Thoracic aorta (tissue), 2 donors: ENCODE measurements around the gene DCC. TPM values are rescaled to one million over a fixed set of nuclear protein-coding genes. Genes with fewer than 3 reads are reported as not detected.

Experiments
- ATAC-seq: fragments of 150-250 bp; one replicate; pipeline ENCODE4 v1.8.0; 2017; ENCODE audit warnings: low read depth; ENCODE audit not compliant: insufficient number of reproducible peaks, low FRiP score
- DNase-seq: peaks from one replicate; pipeline ENCODE4 v3.0.0-alpha.2; 2020; ENCODE audit warnings: low spot score
- H3K27ac ChIP-seq, 2 donors: fragments of 200-600 bp; sonication (generic); 1 replicate in 1 of 2; 2 replicates in 1 of 2; pipeline ENCODE4 v1.5.1; 2016; ENCODE audit warnings: mild to moderate bottlenecking in 2 of 2, moderate library complexity in 2 of 2
- H3K27me3 ChIP-seq: fragments of 200-600 bp; sonication (generic); replicated peaks from 2 replicates; pipeline ENCODE4 v1.6.0; 2016; ENCODE audit warnings: mild to moderate bottlenecking; ENCODE audit not compliant: insufficient read depth
- H3K36me3 ChIP-seq: fragments of 200-600 bp; sonication (generic); one replicate; pipeline ENCODE4 v1.5.1; 2016
- H3K4me1 ChIP-seq, 2 donors: fragments of 200-600 bp; sonication (generic); 1 replicate in 1 of 2; 2 replicates in 1 of 2; pipeline versions ENCODE4 v1.5.1 to v1.6.0; 2016; ENCODE audit warnings: low read depth in 2 of 2, mild to moderate bottlenecking in 1 of 2; ENCODE audit not compliant: control insufficient read depth in 1 of 2
- H3K4me3 ChIP-seq: fragments of 200-600 bp; sonication (generic); 2 replicates; pipeline ENCODE4 v1.5.1; 2016; ENCODE audit warnings: mild to moderate bottlenecking
- H3K9me3 ChIP-seq: fragments of 200-600 bp; sonication (generic); 2 replicates; pipeline ENCODE4 v1.5.1; 2016
- total RNA-seq, 2 donors: library from RNA; depleted of rRNA; stranded (reverse); fragments of >200 nt; gene quantifications; one replicate each; pipeline versions ENCODE4 v1.1.0 to v1.2.3, GENCODE V29; 2016
- TF ChIP-seq, protein P1 (sequence below): fragments of 200-600 bp; sonication (generic); IDR thresholded peaks from one replicate; pipeline ENCODE4 v1.5.1; 2019; ENCODE audit warnings: antibody characterized with exemption

DCC gene
- total RNA-seq, 2 donors from 2014 or later = not detected

- Histone ChIP-seq H3K27me3 (no peaks in the 10 kb centered on the region), H3K4me3 (no peak overlapping the region), H3K4me1 (no peaks in the 10 kb centered on the region), H3K9me3 (no peaks in the 10 kb centered on the region), H3K36me3 (no peaks in the 10 kb centered on the region), H3K27ac (no peak overlapping the region)
- TF ChIP-seq, protein P1, sequence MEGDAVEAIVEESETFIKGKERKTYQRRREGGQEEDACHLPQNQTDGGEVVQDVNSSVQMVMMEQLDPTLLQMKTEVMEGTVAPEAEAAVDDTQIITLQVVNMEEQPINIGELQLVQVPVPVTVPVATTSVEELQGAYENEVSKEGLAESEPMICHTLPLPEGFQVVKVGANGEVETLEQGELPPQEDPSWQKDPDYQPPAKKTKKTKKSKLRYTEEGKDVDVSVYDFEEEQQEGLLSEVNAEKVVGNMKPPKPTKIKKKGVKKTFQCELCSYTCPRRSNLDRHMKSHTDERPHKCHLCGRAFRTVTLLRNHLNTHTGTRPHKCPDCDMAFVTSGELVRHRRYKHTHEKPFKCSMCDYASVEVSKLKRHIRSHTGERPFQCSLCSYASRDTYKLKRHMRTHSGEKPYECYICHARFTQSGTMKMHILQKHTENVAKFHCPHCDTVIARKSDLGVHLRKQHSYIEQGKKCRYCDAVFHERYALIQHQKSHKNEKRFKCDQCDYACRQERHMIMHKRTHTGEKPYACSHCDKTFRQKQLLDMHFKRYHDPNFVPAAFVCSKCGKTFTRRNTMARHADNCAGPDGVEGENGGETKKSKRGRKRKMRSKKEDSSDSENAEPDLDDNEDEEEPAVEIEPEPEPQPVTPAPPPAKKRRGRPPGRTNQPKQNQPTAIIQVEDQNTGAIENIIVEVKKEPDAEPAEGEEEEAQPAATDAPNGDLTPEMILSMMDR = no peak
- ATAC-seq = no peak
- no peak for DNase-seq
Measured at GRCh38 chr18:53261241-53261640, 921.2 kb downstream of the DCC start.

GRCh38 chr18:53266850-53267249, 926.9 kb downstream of the DCC start:
- no peaks in the 10 kb centered on the region for H3K4me1 ChIP-seq
- no peak overlapping the region for H3K4me3 ChIP-seq
- TF ChIP-seq, protein P1 = no peak
- ATAC-seq (no peak), DNase-seq (no peak)
- no peaks in the 10 kb centered on the region for H3K36me3 ChIP-seq
- no peaks in the 10 kb centered on the region for H3K9me3 ChIP-seq
- H3K27me3 ChIP-seq = no peaks in the 10 kb centered on the region
- no peak overlapping the region for H3K27ac ChIP-seq

DNA sequence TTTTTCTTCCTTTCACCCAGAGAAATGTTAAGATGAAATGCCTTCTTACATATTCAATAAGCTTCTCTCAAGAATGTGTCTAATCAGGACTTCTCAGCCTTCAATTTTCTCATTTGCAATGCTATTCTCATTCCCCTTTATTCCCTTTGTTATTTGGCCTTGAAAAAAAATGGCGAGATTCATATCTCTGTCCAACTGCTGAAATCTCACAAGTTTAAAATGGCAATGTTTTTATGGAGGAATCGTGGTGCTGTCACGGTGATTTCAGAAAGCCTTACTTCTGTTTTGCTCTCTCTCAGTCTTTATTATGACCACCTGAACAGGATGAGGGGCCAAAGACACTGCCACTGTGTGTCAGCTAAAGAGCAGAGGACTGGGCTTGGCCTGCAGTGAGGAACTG, 928.5 kb downstream of the DCC start:
- Histone ChIP-seq H3K36me3 (no peaks in the 10 kb centered on the region), H3K27me3 (no peaks in the 10 kb centered on the region), H3K9me3 (no peaks in the 10 kb centered on the region), H3K4me1 (no peaks in the 10 kb centered on the region), H3K27ac (no peak overlapping the region), H3K4me3 (no peak overlapping the region)
- TF ChIP-seq, protein P1 = no peak
- DNase-seq (no peak), ATAC-seq (no peak)

DNA sequence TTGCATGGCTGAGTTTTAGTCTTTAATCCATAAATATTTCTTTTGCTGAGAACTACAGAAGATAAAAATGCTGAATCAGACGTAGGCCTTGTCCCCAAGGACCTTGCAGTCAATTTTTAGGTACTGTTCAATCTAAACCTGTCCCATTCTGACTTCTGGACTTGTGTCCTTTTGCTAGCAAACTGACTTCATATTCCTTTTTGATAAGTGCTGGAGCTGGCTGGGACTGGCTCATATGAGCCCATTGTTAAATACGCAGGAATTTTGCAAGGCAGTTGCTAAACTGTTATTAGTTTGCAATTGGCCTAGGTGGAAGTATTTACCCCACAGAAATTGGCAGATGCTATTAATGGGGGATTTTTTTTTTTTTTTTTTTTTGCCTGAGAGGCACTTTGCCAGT, 941.4 kb downstream of the DCC start:
- no peak for DNase-seq
- Histone ChIP-seq H3K27ac (no peak overlapping the region), H3K27me3 (no peaks in the 10 kb centered on the region), H3K4me1 (no peaks in the 10 kb centered on the region), H3K9me3 (no peaks in the 10 kb centered on the region), H3K4me3 (no peak overlapping the region), H3K36me3 (no peaks in the 10 kb centered on the region)
- no peak for ATAC-seq
- TF ChIP-seq, protein P1 = no peak

DNA sequence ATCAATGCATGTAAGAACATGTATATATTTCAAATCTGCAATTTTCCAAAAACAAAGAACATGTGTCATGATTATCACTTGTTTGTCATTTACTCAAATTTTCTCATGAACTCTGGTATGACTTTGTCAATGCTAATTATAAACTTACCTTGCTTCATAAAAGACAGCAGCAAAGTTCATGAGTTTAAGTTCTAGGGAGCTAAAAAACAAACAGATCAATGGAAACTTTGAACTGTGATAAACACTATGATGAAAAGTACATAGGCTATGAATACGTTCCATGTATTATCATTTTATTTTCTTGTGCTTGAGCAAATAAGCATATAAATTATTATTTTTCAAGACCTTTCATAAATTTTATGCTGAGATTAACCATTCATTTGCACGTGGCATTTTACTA, 943.7 kb downstream of the DCC start:
- no peak overlapping the region for H3K27ac ChIP-seq
- DNase-seq (no peak), ATAC-seq (no peak)
- no peak overlapping the region for H3K4me3 ChIP-seq
- H3K36me3 ChIP-seq = no peaks in the 10 kb centered on the region
- H3K9me3 ChIP-seq = no peaks in the 10 kb centered on the region
- H3K27me3 ChIP-seq = no peaks in the 10 kb centered on the region
- no peaks in the 10 kb centered on the region for H3K4me1 ChIP-seq
- TF ChIP-seq, protein P1 = no peak
